Lower lobe of right lung (tissue), 2 donors: ENCODE measurements around the gene SQSTM1. TPM values are rescaled to one million over a fixed set of nuclear protein-coding genes. Genes with fewer than 3 reads are reported as not detected.

Source experiments
- ATAC-seq, 2 donors: fragments of 200-7000 bp; cut with Tn5 transposase; one replicate each; pipeline ENCODE4 v1.9.1; 2020 to 2022; ENCODE audit warnings: mild to moderate bottlenecking in 2 of 2, moderate library complexity in 2 of 2
- DNase-seq: peaks from one replicate; pipeline ENCODE4 v3.0.0-alpha.2; 2020
- H3K27ac ChIP-seq: fragments of 200-600 bp; one replicate; pipeline ENCODE4 v1.8.0; 2022
- H3K27me3 ChIP-seq: fragments of 200-600 bp; one replicate; pipeline ENCODE4 v1.8.0; 2022; ENCODE audit warnings: low read depth
- H3K36me3 ChIP-seq: fragments of 200-600 bp; one replicate; pipeline ENCODE4 v1.8.0; 2022; ENCODE audit warnings: mild to moderate bottlenecking
- H3K4me1 ChIP-seq: fragments of 200-600 bp; one replicate; pipeline ENCODE4 v1.8.0; 2022
- H3K4me3 ChIP-seq: fragments of 200-600 bp; one replicate; pipeline ENCODE4 v1.8.0; 2022; ENCODE audit warnings: mild to moderate bottlenecking
- H3K9me3 ChIP-seq: fragments of 200-600 bp; one replicate; pipeline ENCODE4 v1.8.0; 2022
- intact Hi-C: fragments of 100-400 bp; cut with DNase I; formaldehyde crosslinking; loops from one replicate; pipeline ENCODE4 v1.11.0; 2022
- total RNA-seq: library from RNA; stranded (reverse); fragmentation: NEBNext Ultra II Directional; extraction: Animal tissue kit (Norgen Biotek cat#: 25700); gene quantifications from one replicate; pipeline ENCODE4 v1.2.1, GENCODE V29; 2021
- TF ChIP-seq, protein P1 (sequence below): fragments of 200-600 bp; IDR thresholded peaks from one replicate; pipeline ENCODE4 v1.8.0; 2022; ENCODE audit warnings: antibody characterized with exemption, mild to moderate bottlenecking
- donor health status: DM: no; HTN: yes; CAD: no; lungs with severe emphysema.

The SQSTM1 gene
- total RNA-seq, 1 donor from 2014 or later, result 450 TPM

DNA sequence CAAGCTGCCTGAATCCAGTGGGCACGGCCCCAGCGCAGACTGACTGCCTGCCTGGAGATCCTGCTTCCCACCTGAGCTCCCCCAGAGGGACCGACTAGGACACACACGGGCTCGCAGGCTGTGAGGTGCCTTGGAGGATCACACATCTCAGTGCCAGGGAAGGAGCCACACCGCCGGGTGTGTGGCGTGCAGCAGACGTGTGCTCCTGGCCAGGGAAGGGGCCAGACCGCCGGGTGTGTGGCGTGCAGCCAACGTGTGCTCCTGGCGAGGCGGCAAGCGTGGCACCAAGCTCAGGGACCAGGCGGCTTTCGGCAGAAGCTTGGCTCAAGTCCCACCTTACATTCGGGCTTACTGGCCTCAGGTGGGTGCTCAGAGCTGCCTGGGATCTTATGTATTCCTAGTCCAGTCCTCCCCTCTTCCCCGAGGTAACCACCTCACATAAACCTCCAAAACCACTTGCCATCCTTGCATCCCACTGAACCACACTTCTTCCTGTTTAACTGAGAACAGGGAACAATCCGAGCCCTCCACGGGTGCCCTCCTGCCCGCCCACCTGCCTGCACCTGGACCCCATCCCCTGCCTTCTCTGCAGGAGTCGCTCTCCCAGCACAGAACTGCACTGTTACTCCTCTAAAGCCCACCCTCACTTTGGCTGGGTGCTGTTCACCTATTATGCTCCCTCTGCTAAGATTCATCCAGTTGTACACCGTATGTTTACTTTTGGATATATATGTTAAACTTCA, 60.3 kb downstream of the SQSTM1 start:
- TF ChIP-seq, protein P1, sequence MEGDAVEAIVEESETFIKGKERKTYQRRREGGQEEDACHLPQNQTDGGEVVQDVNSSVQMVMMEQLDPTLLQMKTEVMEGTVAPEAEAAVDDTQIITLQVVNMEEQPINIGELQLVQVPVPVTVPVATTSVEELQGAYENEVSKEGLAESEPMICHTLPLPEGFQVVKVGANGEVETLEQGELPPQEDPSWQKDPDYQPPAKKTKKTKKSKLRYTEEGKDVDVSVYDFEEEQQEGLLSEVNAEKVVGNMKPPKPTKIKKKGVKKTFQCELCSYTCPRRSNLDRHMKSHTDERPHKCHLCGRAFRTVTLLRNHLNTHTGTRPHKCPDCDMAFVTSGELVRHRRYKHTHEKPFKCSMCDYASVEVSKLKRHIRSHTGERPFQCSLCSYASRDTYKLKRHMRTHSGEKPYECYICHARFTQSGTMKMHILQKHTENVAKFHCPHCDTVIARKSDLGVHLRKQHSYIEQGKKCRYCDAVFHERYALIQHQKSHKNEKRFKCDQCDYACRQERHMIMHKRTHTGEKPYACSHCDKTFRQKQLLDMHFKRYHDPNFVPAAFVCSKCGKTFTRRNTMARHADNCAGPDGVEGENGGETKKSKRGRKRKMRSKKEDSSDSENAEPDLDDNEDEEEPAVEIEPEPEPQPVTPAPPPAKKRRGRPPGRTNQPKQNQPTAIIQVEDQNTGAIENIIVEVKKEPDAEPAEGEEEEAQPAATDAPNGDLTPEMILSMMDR, result no peak
- no peak for DNase-seq
- Histone ChIP-seq H3K27ac (no peak overlapping the region), H3K36me3 (peaks cover 73% of the 10 kb centered on the region), H3K4me1 (no peaks in the 10 kb centered on the region), H3K27me3 (no peaks in the 10 kb centered on the region), H3K4me3 (no peak overlapping the region), H3K9me3 (peaks cover 18% of the 10 kb centered on the region)
- intact Hi-C loops, result no loop called here
- ATAC-seq, result no peak

DNA sequence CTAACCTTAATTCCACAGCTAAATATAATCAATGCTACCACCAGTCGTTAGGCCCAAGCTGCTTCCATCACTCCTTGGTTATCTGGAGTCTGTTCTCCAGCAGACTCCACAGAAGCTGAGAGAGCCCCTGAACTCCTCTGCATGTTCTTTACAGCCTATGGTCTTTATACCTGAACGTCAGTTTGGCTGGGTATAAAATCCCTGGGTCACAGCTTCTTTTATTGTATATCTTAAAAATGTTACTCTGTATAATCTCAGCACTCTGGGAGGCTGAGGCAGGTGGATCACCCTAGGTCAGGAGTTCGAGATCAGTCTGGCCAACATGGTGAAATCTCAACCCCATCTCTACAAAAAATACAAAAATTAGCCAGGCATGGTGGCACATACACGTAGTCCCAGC, 61.6 kb downstream of the SQSTM1 start:
- no peak overlapping the region for H3K27ac ChIP-seq
- H3K27me3 ChIP-seq, result no peaks in the 10 kb centered on the region
- H3K4me1 ChIP-seq, result no peaks in the 10 kb centered on the region
- TF ChIP-seq, protein P1, result no peak
- no peak overlapping the region for H3K4me3 ChIP-seq
- H3K36me3 ChIP-seq, result peaks cover 77% of the 10 kb centered on the region
- intact Hi-C loops, result no loop called here
- no peak for DNase-seq
- peaks cover 18% of the 10 kb centered on the region for H3K9me3 ChIP-seq
- no peak for ATAC-seq

DNA sequence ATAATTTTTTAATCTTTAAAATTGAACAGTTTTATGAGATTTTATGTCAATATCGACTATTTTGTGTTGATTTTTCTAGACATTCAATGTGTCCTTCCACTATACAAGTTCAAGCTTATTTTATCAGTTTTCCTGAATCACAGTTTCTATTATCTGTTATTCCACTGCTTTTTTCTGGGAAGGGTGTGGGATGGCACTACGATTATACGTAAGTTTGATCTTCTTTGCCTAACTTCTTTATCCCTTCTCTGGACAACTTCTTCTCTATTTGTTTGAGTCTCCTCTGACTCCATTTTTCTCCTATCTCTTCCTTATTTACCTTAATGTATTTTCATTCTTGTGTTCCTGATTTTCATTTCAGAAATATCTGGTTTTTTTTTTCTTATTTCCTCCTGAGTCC, 62.5 kb downstream of the SQSTM1 start:
- intact Hi-C loops, result no loop called here
- no peak for DNase-seq
- ATAC-seq, result no peak
- H3K27me3 ChIP-seq, result no peaks in the 10 kb centered on the region
- no peaks in the 10 kb centered on the region for H3K4me1 ChIP-seq
- TF ChIP-seq, protein P1, result no peak
- peaks cover 77% of the 10 kb centered on the region for H3K36me3 ChIP-seq
- peaks cover 18% of the 10 kb centered on the region for H3K9me3 ChIP-seq
- no peak overlapping the region for H3K27ac ChIP-seq
- H3K4me3 ChIP-seq, result no peak overlapping the region

DNA sequence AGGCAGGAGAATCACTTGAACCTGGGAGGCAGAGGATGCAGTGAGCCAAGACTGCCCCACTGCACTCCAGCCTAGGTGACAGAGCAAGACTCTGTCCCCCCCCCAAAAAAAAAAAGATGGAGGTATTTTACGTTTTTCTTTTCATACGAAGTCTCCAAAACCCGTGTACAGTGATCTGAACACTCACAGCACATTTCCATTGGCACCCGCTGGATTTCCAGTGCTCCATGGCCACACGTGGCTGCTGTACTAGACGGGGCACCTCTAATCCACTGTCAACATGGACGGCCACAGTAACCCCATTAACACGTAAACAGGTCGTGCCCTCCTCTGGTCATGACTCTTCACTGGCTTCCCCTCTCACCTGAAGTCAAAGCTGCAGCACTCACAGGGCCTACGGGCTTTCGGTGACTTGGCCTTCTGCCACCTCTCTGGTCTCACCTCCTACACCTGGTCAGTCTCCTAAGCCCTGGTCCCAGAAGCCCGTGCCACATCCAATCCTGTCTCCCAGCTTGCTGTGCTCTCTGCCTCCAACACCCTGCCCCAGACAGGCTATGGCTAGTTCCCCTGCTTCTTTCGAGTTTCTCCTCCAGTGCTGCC, 64.9 kb downstream of the SQSTM1 start:
- Histone ChIP-seq H3K27me3 (no peaks in the 10 kb centered on the region), H3K4me1 (no peaks in the 10 kb centered on the region), H3K27ac (no peak overlapping the region), H3K36me3 (peaks cover 83% of the 10 kb centered on the region), H3K4me3 (no peak overlapping the region), H3K9me3 (peaks cover 18% of the 10 kb centered on the region)
- DNase-seq, result no peak
- intact Hi-C loops, result no loop called here
- ATAC-seq, result no peak
- TF ChIP-seq, protein P1, result no peak

DNA sequence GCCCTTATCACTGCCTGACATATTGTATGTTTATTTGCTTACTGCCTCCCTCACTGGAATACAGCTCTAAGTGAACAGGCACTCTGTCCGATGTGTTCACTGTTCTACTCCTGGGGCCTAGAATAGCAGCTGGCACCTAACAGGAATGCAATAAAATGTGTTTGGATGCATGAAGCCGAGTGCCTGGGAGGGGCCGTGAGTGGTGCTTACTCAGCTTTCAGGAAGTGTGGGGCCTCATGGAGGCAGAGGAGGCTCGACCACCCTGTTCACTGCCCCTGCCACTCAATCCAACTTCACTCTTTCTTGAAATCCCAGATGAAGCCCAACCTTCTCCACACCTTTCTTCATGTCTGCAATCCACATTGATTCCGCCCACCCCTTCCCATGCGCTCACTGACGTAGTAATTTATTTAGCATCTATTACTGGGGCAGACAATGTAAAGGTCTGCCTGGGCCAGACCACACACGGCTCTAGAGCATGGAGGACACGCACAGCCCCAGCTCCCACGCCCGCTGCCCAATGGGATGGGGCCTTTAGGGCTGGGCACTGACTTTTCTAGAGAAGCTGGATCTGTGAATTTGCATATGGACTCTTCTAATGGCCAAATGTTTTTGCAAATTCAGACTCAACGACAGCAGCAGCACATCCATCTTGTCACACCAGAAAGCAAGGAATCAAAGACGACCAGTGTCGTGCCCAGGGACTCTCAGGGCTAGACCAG, 65.6 kb downstream of the SQSTM1 start:
- no peak overlapping the region for H3K4me3 ChIP-seq
- no peak overlapping the region for H3K27ac ChIP-seq
- ATAC-seq (no peak), DNase-seq (no peak)
- no peaks in the 10 kb centered on the region for H3K27me3 ChIP-seq
- H3K9me3 ChIP-seq, result peaks cover 18% of the 10 kb centered on the region
- H3K36me3 ChIP-seq, result peaks cover 83% of the 10 kb centered on the region
- H3K4me1 ChIP-seq, result no peaks in the 10 kb centered on the region
- intact Hi-C loops, result no loop called here
- TF ChIP-seq, protein P1, result no peak
